HG03571 (cell line): ENCODE results near the gene ARHGEF25.
"Not testable (repeated sequence)": the region's sequence is repeated elsewhere in the genome, so short reads cannot be mapped to it uniquely, and the experiment has no call there.

Experiments
- ATAC-seq: cut with Tn5 transposase; IDR thresholded peaks from one replicate; pipeline ENCODE4 v1.9.1; 2021; ENCODE audit not compliant: unreplicated experiment

Gene ARHGEF25

DNA sequence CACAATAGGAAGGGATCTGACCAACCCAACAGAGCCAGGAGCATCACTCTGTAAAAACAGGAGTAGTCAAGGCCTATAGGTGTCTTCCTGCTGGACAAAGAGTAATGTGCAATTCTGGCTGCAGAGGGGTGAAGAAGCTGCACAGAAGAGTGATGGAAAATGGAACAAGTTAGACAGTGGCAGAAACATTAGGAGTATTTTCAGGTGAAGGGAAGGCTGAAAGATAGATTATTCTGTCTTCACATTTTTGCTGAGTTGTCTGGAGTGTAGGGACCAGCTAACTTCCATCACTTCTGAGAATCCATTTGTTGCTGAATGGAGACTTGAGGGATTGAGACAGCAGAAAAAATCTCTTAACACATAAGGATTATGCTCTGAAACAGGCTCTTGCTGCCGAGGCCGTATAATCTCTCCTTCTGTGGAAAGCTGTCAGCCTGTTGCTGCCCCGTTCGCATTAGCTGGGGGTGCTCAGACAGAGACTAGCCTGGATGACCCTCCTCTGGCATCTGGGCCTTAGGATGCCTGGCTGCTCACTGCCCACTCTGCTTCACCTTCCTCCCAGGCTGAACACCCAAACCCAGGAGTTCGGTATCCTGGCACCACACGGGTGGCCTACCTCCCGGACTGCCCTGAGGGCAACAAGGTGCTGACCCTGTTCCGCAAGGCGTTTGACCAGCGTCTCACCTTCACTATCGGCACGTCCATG is 3.1 kb upstream of the ARHGEF25 start:
- no peak for ATAC-seq

DNA sequence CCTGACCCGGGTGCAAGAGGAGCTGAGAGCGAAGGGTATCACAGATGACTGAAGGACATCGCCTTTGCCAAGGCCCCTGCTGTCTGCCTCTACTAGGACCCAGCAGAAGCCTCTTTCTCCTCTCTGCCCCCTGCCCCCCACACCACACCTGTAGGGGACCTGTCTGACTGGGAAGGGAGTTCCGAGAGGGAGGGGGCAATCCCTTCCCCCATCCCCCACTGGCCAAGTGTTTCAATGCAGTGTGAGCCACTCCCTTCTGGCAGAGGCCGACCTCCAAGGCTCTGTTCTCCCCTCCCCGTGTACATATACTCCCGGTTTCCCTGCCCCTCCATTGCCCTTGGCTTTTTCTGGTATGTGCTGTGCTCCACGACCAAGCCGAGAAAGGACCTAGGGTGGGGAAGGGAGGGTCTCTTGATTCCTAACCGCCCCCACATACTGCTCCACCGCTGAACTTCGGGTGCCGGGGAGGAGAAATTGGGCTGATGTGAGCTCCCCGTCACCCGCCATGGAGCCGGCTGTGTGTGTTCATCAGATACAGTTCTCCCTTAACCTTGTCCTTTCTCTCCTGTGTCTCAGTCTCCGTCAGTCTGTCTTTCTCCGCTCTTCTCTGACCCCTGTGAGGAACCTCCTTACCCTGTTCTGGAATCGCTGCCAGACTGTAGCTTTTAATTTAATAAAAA is 2.0 kb upstream of the ARHGEF25 start:
- no peak for ATAC-seq

- ATAC-seq = no peak
Measured at GRCh38 chr12:57609781-57610553, 1.3 kb upstream of the ARHGEF25 start.

- ATAC-seq = no peak
Measured at GRCh38 chr12:57610554-57611107, 604 bp upstream of the ARHGEF25 start.

- ATAC-seq = no peak
Measured at GRCh38 chr12:57611827-57612710, 834 bp downstream of the ARHGEF25 start.

GRCh38 chr12:57612711-57613426 is 1.6 kb downstream of the ARHGEF25 start:
- no peak for ATAC-seq

DNA sequence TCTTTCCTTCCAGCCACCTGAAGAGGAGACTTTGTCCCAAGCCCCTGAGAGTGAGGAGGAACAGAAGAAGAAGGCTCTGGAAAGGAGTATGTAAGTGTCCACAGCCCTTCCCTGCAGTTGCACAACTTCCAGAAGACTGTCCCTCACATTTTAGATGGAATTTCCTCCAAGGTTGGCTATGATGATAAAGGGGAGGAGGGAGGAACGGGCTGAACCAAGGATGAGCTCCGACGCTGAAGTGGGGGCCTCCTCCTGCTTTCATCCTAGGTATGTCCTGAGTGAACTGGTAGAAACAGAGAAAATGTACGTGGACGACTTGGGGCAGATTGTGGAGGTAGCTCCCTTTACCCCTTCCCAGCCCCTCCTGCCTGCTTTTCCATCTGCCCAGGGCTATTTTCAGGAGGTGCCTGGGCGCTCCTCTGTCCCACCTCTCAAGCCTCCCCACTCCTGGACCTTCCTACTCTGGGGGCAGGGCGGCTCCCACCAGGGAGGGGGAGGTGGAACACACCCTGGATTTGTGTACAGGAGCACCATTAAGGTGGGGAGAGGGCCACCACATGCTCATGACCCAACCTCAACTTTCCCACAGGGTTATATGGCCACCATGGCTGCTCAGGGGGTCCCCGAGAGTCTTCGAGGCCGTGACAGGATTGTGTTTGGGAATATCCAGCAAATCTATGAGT is 2.3 kb downstream of the ARHGEF25 start:
- ATAC-seq = no peak

DNA sequence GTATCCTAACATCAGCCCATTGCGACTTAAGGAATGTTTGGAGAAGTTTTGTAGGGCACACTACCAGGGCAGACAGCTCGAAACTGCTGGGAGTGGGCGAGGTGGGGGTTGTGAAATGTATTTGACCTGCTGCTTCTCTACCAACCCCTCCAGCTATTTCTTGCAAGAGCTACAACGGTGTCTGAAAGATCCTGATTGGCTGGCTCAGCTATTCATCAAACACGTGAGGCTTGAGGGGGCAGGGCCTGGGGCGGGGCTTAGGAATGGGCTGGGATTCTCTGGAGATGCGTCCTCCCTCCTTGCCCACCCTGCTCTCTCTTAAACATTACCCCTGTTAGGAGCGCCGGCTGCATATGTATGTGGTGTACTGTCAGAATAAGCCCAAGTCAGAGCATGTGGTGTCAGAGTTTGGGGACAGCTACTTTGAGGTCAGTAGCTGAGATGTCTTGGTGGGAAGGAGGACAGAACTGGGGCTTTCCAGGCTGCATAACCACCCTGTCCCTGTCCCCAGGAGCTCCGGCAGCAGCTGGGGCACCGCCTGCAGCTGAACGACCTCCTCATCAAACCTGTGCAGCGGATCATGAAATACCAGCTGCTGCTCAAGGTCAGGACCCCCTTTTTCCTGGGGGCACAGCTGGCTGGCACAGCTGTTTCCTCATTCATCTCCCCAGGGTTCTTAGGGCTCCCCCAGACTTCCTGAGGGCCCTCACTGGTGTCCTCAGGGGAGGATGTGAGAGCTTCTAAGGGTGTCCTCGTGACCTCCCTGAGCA is 3.1 kb downstream of the ARHGEF25 start:
- peak; percentile 46 for ATAC-seq

- ATAC-seq = no peak
Measured at GRCh38 chr12:57614948-57615500, 3.8 kb downstream of the ARHGEF25 start.

- ATAC-seq = no peak
Measured at GRCh38 chr12:57615637-57616036, 4.4 kb downstream of the ARHGEF25 start.

GRCh38 chr12:57616383-57617101 is 5.3 kb downstream of the ARHGEF25 start:
- no peak for ATAC-seq

- no peak for ATAC-seq
Measured at GRCh38 chr12:57617942-57618341, 6.7 kb downstream of the ARHGEF25 start.

- ATAC-seq = not testable (repeated sequence)
Measured at GRCh38 chr12:57618431-57618830, 7.2 kb downstream of the ARHGEF25 start.

GRCh38 chr12:57618966-57619433 is 7.8 kb downstream of the ARHGEF25 start:
- ATAC-seq = no peak

DNA sequence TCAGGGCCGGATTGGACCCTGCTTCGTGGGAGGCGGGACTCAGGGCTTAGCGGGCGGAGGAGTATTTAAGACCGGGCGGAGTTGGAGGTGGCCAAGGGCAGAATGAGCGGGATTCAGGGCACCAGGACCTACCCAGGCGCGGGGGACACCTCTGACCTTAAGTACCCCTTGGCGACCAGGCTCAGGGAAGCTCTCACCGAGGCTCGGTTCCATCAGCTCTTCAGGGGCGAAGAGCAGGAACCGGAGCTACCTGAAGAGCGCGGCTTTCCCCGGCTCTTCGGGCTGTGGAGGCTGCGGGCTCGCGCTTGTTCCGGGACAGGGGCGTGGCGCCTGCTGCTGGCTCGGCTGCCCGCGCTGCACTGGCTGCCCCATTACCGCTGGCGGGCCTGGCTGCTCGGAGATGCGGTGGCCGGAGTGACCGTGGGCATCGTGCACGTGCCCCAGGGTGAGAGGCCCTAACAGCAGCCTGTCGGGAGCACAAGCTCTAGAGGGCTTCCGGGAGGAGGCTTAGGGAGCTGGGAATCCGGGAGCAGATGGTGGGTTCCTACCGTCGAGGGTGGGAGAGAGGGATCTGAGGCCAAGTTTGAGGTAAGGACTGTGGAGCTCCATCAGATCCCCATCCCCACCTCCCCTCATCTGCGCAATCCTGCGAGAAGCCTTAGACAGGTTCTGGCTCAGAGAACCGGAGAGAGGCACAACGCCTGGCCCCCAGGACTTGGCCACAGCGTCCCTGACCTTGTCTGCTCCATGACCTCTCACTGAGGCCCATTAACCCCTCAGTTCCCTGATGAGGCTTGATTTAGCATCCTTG is 8.4 kb downstream of the ARHGEF25 start:
- ATAC-seq = no peak

- no peak for ATAC-seq
Measured at GRCh38 chr12:57620245-57620935, 9.2 kb downstream of the ARHGEF25 start.
